HepG2 (cell line): ENCODE data around the gene GAL3ST3. TPM values are rescaled to one million over a fixed set of nuclear protein-coding genes. Genes with fewer than 3 reads are reported as not detected.

ENCODE experiments used
- ATAC-seq: fragments of 200-7000 bp; cut with Tn5 transposase; 3 replicates; pipeline ENCODE4 v1.9.1; 2020; ENCODE audit warnings: mild to moderate bottlenecking, moderate library complexity
- BruUV-seq: library from RNA; stranded (reverse); fragments of 400-500 nt; replicated peaks from 2 replicates; lab custom pipeline; 2021; lab: Mats Ljungman, UMichigan
- CTCF ChIA-PET: fragments of 300-600 bp; formaldehyde crosslinking; extraction: SDS; loops from one replicate; lab custom pipeline; 2021; ENCODE audit warnings: low total read pairs, inconsistent platforms, low intra/inter-chr PET ratio; lab: Yijun Ruan, JAX
- POLR2A ChIA-PET: fragments of 350-600 bp; sonication (Branson Sonifier 250); formaldehyde crosslinking; loops from one replicate; lab custom pipeline; 2020; ENCODE audit warnings: antibody characterized with exemption, inconsistent platforms; lab: Yijun Ruan, JAX
- DNase-seq: peaks from one replicate; pipeline ENCODE4 v3.0.0-alpha.2; 2015; ENCODE audit warnings: low spot score
- FAIRE-seq: peaks from 3 replicates; lab custom pipeline; 2011; peaks lifted over from hg19 to GRCh38; lab: Jason Lieb, UNC
- H2AFZ ChIP-seq: one replicate; pipeline ENCODE4 v1.6.1; 2011; ENCODE audit warnings: low read length, inconsistent platforms
- H3K27ac ChIP-seq: fragments of 300-600 bp; 3 replicates; pipeline ENCODE4 v1.8.0; 2011; ENCODE audit warnings: mixed run types, mild to moderate bottlenecking, mixed read lengths, low read length, inconsistent platforms; ENCODE audit not compliant: insufficient read depth; ENCODE audit errors: extremely low read length
- H3K27me3 ChIP-seq, 2 experiments: fragments of 200-600 bp in 1 of 2; 2 replicates in 1 of 2; 3 replicates in 1 of 2; pipeline versions ENCODE4 v1.6.0 to v1.8.0; 2011; ENCODE audit warnings: low read length in 2 of 2, mild to moderate bottlenecking in 2 of 2, moderate library complexity in 2 of 2, inconsistent platforms in 1 of 2; ENCODE audit not compliant: insufficient read depth in 2 of 2, control insufficient read depth in 1 of 2
- H3K36me3 ChIP-seq, 2 experiments: fragments of 200-600 bp in 1 of 2; replicated peaks in 1 of 2; 2 replicates in 1 of 2; 3 replicates in 1 of 2; pipeline versions ENCODE4 v1.5.1 to v1.8.0; 2011; ENCODE audit warnings: low read length in 2 of 2, inconsistent platforms in 1 of 2; ENCODE audit not compliant: insufficient read depth in 2 of 2, control insufficient read depth in 1 of 2
- H3K4me1 ChIP-seq: 2 replicates; pipeline ENCODE4 v1.5.1; 2012; ENCODE audit warnings: low read length, inconsistent platforms; ENCODE audit not compliant: insufficient read depth
- H3K4me2 ChIP-seq: 2 replicates; pipeline ENCODE4 v1.6.0; 2011; ENCODE audit warnings: low read depth, low read length, inconsistent platforms
- H3K4me3 ChIP-seq, 3 experiments: fragments of 200-600 bp in 1 of 3; sonication (generic), shearing (Covaris generic) in 1 of 3; replicated peaks in 1 of 3; 2 replicates each; pipeline ENCODE4 v1.5.1; 2011 to 2016; ENCODE audit warnings: low read length in 3 of 3, inconsistent platforms in 2 of 3, low read depth in 2 of 3, mild to moderate bottlenecking in 2 of 3, control low read depth in 1 of 3, mixed read lengths in 1 of 3; ENCODE audit not compliant: insufficient read depth in 1 of 3
- H3K79me2 ChIP-seq: one replicate; pipeline ENCODE4 v1.6.1; 2011; ENCODE audit warnings: low read length, inconsistent platforms; ENCODE audit not compliant: insufficient read depth
- H3K9ac ChIP-seq: 2 replicates; pipeline ENCODE4 v1.6.0; 2011; ENCODE audit warnings: mild to moderate bottlenecking, low read depth, low read length, inconsistent platforms; ENCODE audit not compliant: insufficient read depth
- H3K9me3 ChIP-seq: 2 replicates; pipeline ENCODE4 v1.5.1; 2012; ENCODE audit warnings: mild to moderate bottlenecking, low read length
- H4K20me1 ChIP-seq: 2 replicates; pipeline ENCODE4 v1.6.0; 2011; ENCODE audit warnings: inconsistent platforms, mild to moderate bottlenecking, low read length, moderate library complexity; ENCODE audit not compliant: insufficient read depth
- AKAP8 ChIP-seq: sonication (generic); formaldehyde crosslinking; IDR thresholded peaks from 2 replicates; pipeline ENCODE4 v1.5.1; 2020; ENCODE audit warnings: mild to moderate bottlenecking, missing genetic modification reagents
- CENPBD1 ChIP-seq: sonication (generic); formaldehyde crosslinking; IDR thresholded peaks from 2 replicates; pipeline ENCODE4 v1.8.0; 2022; ENCODE audit warnings: missing genetic modification reagents, low read depth, mild to moderate bottlenecking, borderline replicate concordance
- FOXM1 ChIP-seq: sonication (generic); formaldehyde crosslinking; IDR thresholded peaks from 2 replicates; pipeline ENCODE4 v1.5.0; 2020; ENCODE audit warnings: missing genetic modification reagents
- HOXD1 ChIP-seq: sonication (generic); formaldehyde crosslinking; IDR thresholded peaks from 2 replicates; pipeline ENCODE4 v1.5.0; 2020; ENCODE audit warnings: missing genetic modification reagents
- RAD51 ChIP-seq: fragments of 450-650 bp; IDR thresholded peaks from 2 replicates; pipeline ENCODE4 v1.6.1; 2016; ENCODE audit warnings: borderline replicate concordance
- SIX4 ChIP-seq: sonication (generic); formaldehyde crosslinking; IDR thresholded peaks from 2 replicates; pipeline ENCODE4 v1.4.0; 2020; ENCODE audit warnings: missing genetic modification reagents
- ZNF10 ChIP-seq: sonication (generic); formaldehyde crosslinking; IDR thresholded peaks from 2 replicates; pipeline ENCODE4 v1.4.0; 2020; ENCODE audit warnings: mild to moderate bottlenecking, low read depth, missing genetic modification reagents, borderline replicate concordance
- ZNF354B ChIP-seq: sonication (generic); formaldehyde crosslinking; IDR thresholded peaks from 2 replicates; pipeline ENCODE4 v1.8.0; 2022; ENCODE audit warnings: mild to moderate bottlenecking, missing genetic modification reagents
- ZNF749 ChIP-seq: sonication (generic); formaldehyde crosslinking; IDR thresholded peaks from 2 replicates; pipeline ENCODE4 v1.8.0; 2022; ENCODE audit warnings: mild to moderate bottlenecking, missing genetic modification reagents, moderate library complexity, borderline replicate concordance
- ZSCAN9 ChIP-seq: IDR thresholded peaks from 2 replicates; pipeline ENCODE4 v1.6.1; 2016; ENCODE audit warnings: borderline replicate concordance
- WGBS: methylation state at CpG from one replicate; pipeline ENCODE4 v1.1.6; 2017; ENCODE audit warnings: low lambda C conversion rate; 5-methylcytosine and 5-hydroxymethylcytosine counted together
- in situ Hi-C: cut with HindIII; loops from 2 replicates; pipeline ENCODE4 v1.10.0; 2017; ENCODE audit warnings: low pct_unique_long_range_greater_than_20kb; ENCODE audit not compliant: extremely low pct_ligation_motif_present
- intact Hi-C: fragments of 100-400 bp; cut with micrococcal nuclease; formaldehyde crosslinking; loops from one replicate; pipeline ENCODE4 v1.10.0; 2022; ENCODE audit not compliant: unreplicated experiment
- polyA plus RNA-seq, 8 experiments: library from polyadenylated mRNA; depleted of rRNA in 3 of 8; stranded (reverse) in 7 of 8; unstranded in 1 of 8; fragments of >200 nt; fragmentation: Illumina TruSeq in 4 of 8; extraction: Trizol in 4 of 8; gene quantifications; 2 replicates each; pipeline versions ENCODE4 v1.2.1 to v1.2.3, GENCODE V29; 2011 to 2016; ENCODE audit warnings: low read depth in 4 of 8, missing spikeins in 1 of 8, mixed read lengths in 1 of 8; ENCODE audit not compliant: insufficient read depth in 1 of 8
- total RNA-seq, 5 experiments: library from RNA; depleted of rRNA; stranded (reverse); fragments of >200 nt; fragmentation: Illumina TruSeq; extraction: Trizol; gene quantifications; 2 replicates each; pipeline ENCODE4 v1.2.3, GENCODE V29; 2016; ENCODE audit warnings: low read depth in 1 of 5
- TF ChIP-seq, protein P1 (sequence below): sonication (generic); formaldehyde crosslinking; IDR thresholded peaks from 2 replicates; pipeline ENCODE4 v1.4.0; 2020; ENCODE audit warnings: mild to moderate bottlenecking, missing genetic modification reagents

The GAL3ST3 gene
- total and polyA plus RNA-seq, 2 of the 13 experiments (the other 11 are each of a cell fraction or from before 2014, with no cell fraction given) = not detected

DNA sequence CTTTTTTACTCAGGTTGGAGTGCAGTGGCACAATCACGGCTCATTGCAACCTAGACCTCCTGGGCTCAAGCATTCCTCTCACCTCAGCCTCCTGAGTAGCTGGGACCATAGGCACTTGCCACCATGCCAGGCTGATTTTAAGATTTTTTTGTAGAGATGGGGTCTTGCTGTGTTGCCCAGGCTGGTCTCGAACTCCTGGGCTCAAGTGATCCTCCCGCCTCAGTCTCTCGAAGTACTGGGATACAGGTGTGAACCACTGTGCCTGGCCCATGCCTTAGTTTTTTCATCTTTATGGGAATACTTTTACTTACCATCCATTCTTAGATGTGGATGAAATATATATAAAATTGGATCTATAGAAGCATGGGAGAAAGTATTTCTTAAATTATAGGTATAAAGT lies 26.3 kb upstream of the GAL3ST3 start:
- BruUV-seq = no TSS peak
- ChIA-PET CTCF (no interaction called here), POLR2A (no interaction called here)
- Histone ChIP-seq H3K27me3 (no peaks in the 10 kb centered on the region), H3K4me1 (peaks cover 34% of the 10 kb centered on the region), H4K20me1 (no peaks in the 10 kb centered on the region), H3K36me3 (no peaks in the 10 kb centered on the region), H3K79me2 (peaks cover 21% of the 10 kb centered on the region), H3K9me3 (no peaks in the 10 kb centered on the region), H3K9ac (no peak overlapping the region), H2AFZ (no peak overlapping the region), H3K4me2 (no peak overlapping the region), H3K4me3 (no peak overlapping the region), H3K27ac (no peak overlapping the region)
- WGBS = 80% methylated on average over 4 of the region's 4 CpGs
- no peak for TF ChIP-seq HOXD1 (CRISPR knock-in tag)
- TF ChIP-seq ZNF354B = no peak
- TF ChIP-seq FOXM1 (CRISPR knock-in tag) = no peak
- no peak for TF ChIP-seq ZNF749
- TF ChIP-seq ZSCAN9 (CRISPR knock-in tag) = no peak
- no peak for TF ChIP-seq ZNF10 (CRISPR knock-in tag)
- TF ChIP-seq, protein P1, sequence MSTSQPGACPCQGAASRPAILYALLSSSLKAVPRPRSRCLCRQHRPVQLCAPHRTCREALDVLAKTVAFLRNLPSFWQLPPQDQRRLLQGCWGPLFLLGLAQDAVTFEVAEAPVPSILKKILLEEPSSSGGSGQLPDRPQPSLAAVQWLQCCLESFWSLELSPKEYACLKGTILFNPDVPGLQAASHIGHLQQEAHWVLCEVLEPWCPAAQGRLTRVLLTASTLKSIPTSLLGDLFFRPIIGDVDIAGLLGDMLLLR (CRISPR knock-in tag) = no peak
- TF ChIP-seq SIX4 (CRISPR knock-in tag) = no peak
- no peak for TF ChIP-seq RAD51
- TF ChIP-seq AKAP8 (CRISPR knock-in tag) = no peak
- no peak for TF ChIP-seq CENPBD1 (CRISPR knock-in tag)
- ATAC-seq (no peak), DNase-seq (no peak), FAIRE-seq (no peak)
- in situ Hi-C loops = no loop called here
- intact Hi-C loops = no loop called here
